ENCODE data around the gene ERN1. TPM values are rescaled to one million over a fixed set of nuclear protein-coding genes. Genes with fewer than 3 reads are reported as not detected.

The ERN1 gene
- total RNA-seq, 1 experiment from 2014 or later = 27.5 TPM

DNA sequence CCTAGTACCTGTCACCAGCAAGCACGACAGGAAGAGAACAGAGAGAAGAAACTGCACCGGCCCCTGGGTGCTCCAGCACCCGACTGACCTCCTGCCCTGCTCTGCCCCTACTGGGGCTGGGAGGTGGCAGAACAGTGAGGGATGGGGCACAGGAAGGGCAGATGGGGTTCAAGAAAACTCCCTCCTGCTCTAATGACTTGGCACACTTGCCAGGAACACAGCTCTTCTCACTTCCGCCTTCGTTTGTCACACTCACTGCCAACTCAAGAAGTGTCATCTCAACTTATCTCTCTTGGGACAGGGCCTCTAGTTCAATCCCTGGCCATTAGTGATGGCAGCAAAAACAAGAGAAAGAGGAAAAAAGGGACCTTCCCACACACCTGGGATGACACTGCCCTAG is 66.9 kb downstream of the ERN1 start:
- Histone ChIP-seq H3K27me3 (replicated peaks; ENCODE audit: control insufficient read depth, insufficient read depth, low read length) (no peaks in the 10 kb centered on the region), H3K9me3 (no peaks in the 10 kb centered on the region), H3K4me3 (ENCODE audit: low read depth, low read length) (no peak overlapping the region), H3K36me3 (ENCODE audit: control insufficient read depth, insufficient read depth, low read length) (no peaks in the 10 kb centered on the region; the same call in 1 of the 2 replicates), H3K4me1 (peaks cover 3% of the 10 kb centered on the region; the same call in 1 of the 2 replicates)
- peaks cover 13% of the 10 kb centered on the region for H3K36me3 Mint-ChIP-seq (ENCODE audit: insufficient read depth, unreplicated experiment)
- H3K4me3 Mint-ChIP-seq (ENCODE audit: unreplicated experiment) = no peak overlapping the region
- ChIA-PET POLR2A (interaction anchor here (0.6 to 1.4 kb wide), 4 partner anchors 19 to 83 kb away, joined by 3 to 5 read pairs (median 4); no protein-coding TSS in a partner anchor), CTCF (interaction anchor here (0.5 to 6.8 kb wide), 11 partner anchors 9 to 228 kb away, joined by 3 to 206 read pairs (median 7); partner anchors contain the start of genes ERN1 and GH1)
- no peaks in the 10 kb centered on the region for H3K27me3 Mint-ChIP-seq (ENCODE audit: insufficient read depth, unreplicated experiment)
- peaks cover 15% of the 10 kb centered on the region for H3K4me1 Mint-ChIP-seq (ENCODE audit: low read depth, unreplicated experiment)
- no TSS peak for BruUV-seq (replicated peaks)
- no peaks in the 10 kb centered on the region for H3K9me3 Mint-ChIP-seq (ENCODE audit: unreplicated experiment)
- H3K27ac Mint-ChIP-seq (ENCODE audit: unreplicated experiment) = no peak overlapping the region
- DNase-seq = no peak
- TF ChIP-seq, protein P1, sequence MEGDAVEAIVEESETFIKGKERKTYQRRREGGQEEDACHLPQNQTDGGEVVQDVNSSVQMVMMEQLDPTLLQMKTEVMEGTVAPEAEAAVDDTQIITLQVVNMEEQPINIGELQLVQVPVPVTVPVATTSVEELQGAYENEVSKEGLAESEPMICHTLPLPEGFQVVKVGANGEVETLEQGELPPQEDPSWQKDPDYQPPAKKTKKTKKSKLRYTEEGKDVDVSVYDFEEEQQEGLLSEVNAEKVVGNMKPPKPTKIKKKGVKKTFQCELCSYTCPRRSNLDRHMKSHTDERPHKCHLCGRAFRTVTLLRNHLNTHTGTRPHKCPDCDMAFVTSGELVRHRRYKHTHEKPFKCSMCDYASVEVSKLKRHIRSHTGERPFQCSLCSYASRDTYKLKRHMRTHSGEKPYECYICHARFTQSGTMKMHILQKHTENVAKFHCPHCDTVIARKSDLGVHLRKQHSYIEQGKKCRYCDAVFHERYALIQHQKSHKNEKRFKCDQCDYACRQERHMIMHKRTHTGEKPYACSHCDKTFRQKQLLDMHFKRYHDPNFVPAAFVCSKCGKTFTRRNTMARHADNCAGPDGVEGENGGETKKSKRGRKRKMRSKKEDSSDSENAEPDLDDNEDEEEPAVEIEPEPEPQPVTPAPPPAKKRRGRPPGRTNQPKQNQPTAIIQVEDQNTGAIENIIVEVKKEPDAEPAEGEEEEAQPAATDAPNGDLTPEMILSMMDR (IDR thresholded peaks at IDR 0.05; ENCODE audit: insufficient read depth in 1 of 2, low read depth in 1 of 2, low read length in 1 of 2, severe bottlenecking in 1 of 2, unreplicated experiment in 1 of 2) = no peak
- intact Hi-C loops (cut with micrococcal nuclease; ENCODE audit: unreplicated experiment) = loop anchor here (1.0 to 10.0 kb wide), 2 partner anchors 70 to 222 kb away; no protein-coding TSS in a partner anchor

- H3K27ac Mint-ChIP-seq (ENCODE audit: unreplicated experiment) = no peak overlapping the region
- CTCF ChIA-PET = interaction anchor here (0.6 to 6.8 kb wide), 2 partner anchors 72 to 81 kb away, joined by 9 to 206 read pairs; no protein-coding TSS in a partner anchor
- BruUV-seq (replicated peaks) = no TSS peak
Measured at GRCh38 chr17:64061178-64061898, 68.6 kb downstream of the ERN1 start.

DNA sequence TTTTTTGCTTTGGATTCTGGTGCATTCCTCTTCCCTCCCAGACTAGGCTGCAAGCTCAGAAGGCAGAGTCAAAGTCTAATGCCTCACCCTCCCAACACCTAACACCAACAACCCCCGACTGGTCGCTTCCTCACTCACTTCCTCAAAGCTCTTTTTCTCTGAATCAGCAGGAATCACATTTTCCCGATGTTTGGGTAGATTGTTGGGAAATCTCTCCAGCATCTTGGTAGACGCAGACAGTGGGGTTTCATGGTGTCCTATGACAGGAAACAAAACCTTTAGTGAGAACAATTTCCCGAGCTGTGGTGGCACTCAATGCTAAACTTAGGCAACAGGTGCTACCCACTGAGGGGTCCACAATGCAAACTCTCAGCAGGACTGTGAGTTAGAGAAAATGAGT is 69.6 kb downstream of the ERN1 start:
- Mint-ChIP-seq H3K4me1 (ENCODE audit: low read depth, unreplicated experiment) (peaks cover 15% of the 10 kb centered on the region), H3K36me3 (ENCODE audit: insufficient read depth, unreplicated experiment) (peaks cover 20% of the 10 kb centered on the region), H3K27ac (ENCODE audit: unreplicated experiment) (no peak overlapping the region), H3K27me3 (ENCODE audit: insufficient read depth, unreplicated experiment) (no peaks in the 10 kb centered on the region), H3K4me3 (ENCODE audit: unreplicated experiment) (no peak overlapping the region), H3K9me3 (ENCODE audit: unreplicated experiment) (no peaks in the 10 kb centered on the region)
- POLR2A ChIA-PET = no interaction called here
- Histone ChIP-seq H3K9me3 (no peaks in the 10 kb centered on the region), H3K36me3 (ENCODE audit: control insufficient read depth, insufficient read depth, low read length) (peaks cover 2% of the 10 kb centered on the region; the same call in 1 of the 2 replicates), H3K4me1 (peaks cover 13% of the 10 kb centered on the region; the same call in 1 of the 2 replicates), H3K27me3 (replicated peaks; ENCODE audit: control insufficient read depth, insufficient read depth, low read length) (no peaks in the 10 kb centered on the region), H3K4me3 (ENCODE audit: low read depth, low read length) (no peak overlapping the region)
- CTCF ChIA-PET = interaction anchor here (6.8 kb wide), 1 partner anchor 73 kb away, joined by 206 read pairs; no protein-coding TSS in a partner anchor
- no peak for DNase-seq
- no TSS peak for BruUV-seq (replicated peaks)
- intact Hi-C loops (cut with micrococcal nuclease; ENCODE audit: unreplicated experiment) = loop anchor here (10.0 kb wide), 1 partner anchor 224 kb away; no protein-coding TSS in a partner anchor
- TF ChIP-seq, protein P1 (IDR thresholded peaks at IDR 0.05; ENCODE audit: insufficient read depth in 1 of 2, low read depth in 1 of 2, low read length in 1 of 2, severe bottlenecking in 1 of 2, unreplicated experiment in 1 of 2) = no peak

More at GRCh38 chr17:64061178-64061898, 68.6 kb downstream of the ERN1 start:
- Mint-ChIP-seq H3K36me3 (ENCODE audit: insufficient read depth, unreplicated experiment) (peaks cover 20% of the 10 kb centered on the region), H3K4me1 (ENCODE audit: low read depth, unreplicated experiment) (peaks cover 15% of the 10 kb centered on the region), H3K9me3 (ENCODE audit: unreplicated experiment) (no peaks in the 10 kb centered on the region), H3K27me3 (ENCODE audit: insufficient read depth, unreplicated experiment) (no peaks in the 10 kb centered on the region), H3K4me3 (ENCODE audit: unreplicated experiment) (no peak overlapping the region)
- Histone ChIP-seq H3K27me3 (replicated peaks; ENCODE audit: control insufficient read depth, insufficient read depth, low read length) (no peaks in the 10 kb centered on the region), H3K4me3 (ENCODE audit: low read depth, low read length) (no peak overlapping the region), H3K4me1 (peaks cover 9% of the 10 kb centered on the region; the same call in 1 of the 2 replicates), H3K9me3 (no peaks in the 10 kb centered on the region), H3K36me3 (ENCODE audit: control insufficient read depth, insufficient read depth, low read length) (peaks cover 2% of the 10 kb centered on the region; the same call in 1 of the 2 replicates)
- DNase-seq = no peak
- TF ChIP-seq, protein P1 (IDR thresholded peaks at IDR 0.05; ENCODE audit: insufficient read depth in 1 of 2, low read depth in 1 of 2, low read length in 1 of 2, severe bottlenecking in 1 of 2, unreplicated experiment in 1 of 2) = no peak
- intact Hi-C loops (cut with micrococcal nuclease; ENCODE audit: unreplicated experiment) = loop anchor here (10.0 kb wide), 1 partner anchor 223 kb away; no protein-coding TSS in a partner anchor
- POLR2A ChIA-PET = interaction anchor here (0.6 kb wide), 1 partner anchor 28 kb away, joined by 4 read pairs; no protein-coding TSS in a partner anchor

Measured in Caco-2 (cell line).